HUES6 (cell line): ENCODE results near the gene ABT1.

Experiments
- H3K27ac ChIP-seq: 2 replicates; pipeline ENCODE4 v1.7.0; 2013; ENCODE audit warnings: low read depth, mild to moderate bottlenecking, low read length, inconsistent platforms
- H3K27me3 ChIP-seq: 2 replicates; pipeline ENCODE4 v1.6.1; 2013; ENCODE audit warnings: low read length; ENCODE audit not compliant: control insufficient read depth, insufficient read depth
- H3K36me3 ChIP-seq: 2 replicates; pipeline ENCODE4 v1.6.1; 2013; ENCODE audit warnings: low read length; ENCODE audit not compliant: control insufficient read depth, insufficient read depth
- H3K4me1 ChIP-seq: 2 replicates; pipeline ENCODE4 v1.6.1; 2013; ENCODE audit warnings: low read length; ENCODE audit not compliant: control insufficient read depth, insufficient read depth
- H3K4me3 ChIP-seq: 2 replicates; pipeline ENCODE4 v1.5.1; 2013; ENCODE audit warnings: low read depth, low read length
- H3K9ac ChIP-seq: one replicate; pipeline ENCODE4 v1.6.1; 2013; ENCODE audit warnings: mild to moderate bottlenecking, low read length
- H3K9me3 ChIP-seq: 2 replicates; pipeline ENCODE4 v1.6.1; 2013; ENCODE audit warnings: low read depth, low read length; ENCODE audit not compliant: control insufficient read depth, insufficient read depth

ABT1 gene

GRCh38 chr6:26646074-26646473, 49.3 kb downstream of the ABT1 start:
- H3K36me3 ChIP-seq: peaks cover 48% of the 10 kb centered on the region
- H3K9me3 ChIP-seq: peaks cover 13% of the 10 kb centered on the region; the same call in 1 of the 2 replicates
- no peaks in the 10 kb centered on the region for H3K27me3 ChIP-seq
- no peak overlapping the region for H3K27ac ChIP-seq
- no peaks in the 10 kb centered on the region for H3K4me1 ChIP-seq
- no peak overlapping the region for H3K9ac ChIP-seq
- H3K4me3 ChIP-seq: no peak overlapping the region
